T-helper 17 cell (primary cell): ENCODE data around the gene MDM2. TPM values are rescaled to one million over a fixed set of nuclear protein-coding genes. Genes with fewer than 3 reads are reported as not detected.

Source experiments
- ATAC-seq: fragments of 150-1000 bp; cut with Tn5 transposase; 2 replicates; pipeline ENCODE4 v1.10.0; 2021; ENCODE audit warnings: mild to moderate bottlenecking, moderate library complexity
- DNase-seq, 3 donors: peaks; one replicate each; pipeline versions ENCODE4 v3.0.0 to v3.0.0-alpha.2; 2020 to 2021
- H3K9me3 ChIP-seq: one replicate; pipeline ENCODE4 v1.7.0; 2013; ENCODE audit warnings: low read length, mild to moderate bottlenecking; ENCODE audit not compliant: control insufficient read depth, poor library complexity, severe bottlenecking
- H3K27ac Mint-ChIP-seq: one replicate; pipeline ENCODE4 v1.8.0; 2022; ENCODE audit warnings: mild to moderate bottlenecking, moderate library complexity, mixed read lengths
- H3K27me3 Mint-ChIP-seq: one replicate; pipeline ENCODE4 v1.8.0; 2022; ENCODE audit warnings: mixed read lengths
- H3K36me3 Mint-ChIP-seq: one replicate; pipeline ENCODE4 v1.8.0; 2022; ENCODE audit warnings: low read depth, mixed read lengths
- H3K4me1 Mint-ChIP-seq: one replicate; pipeline ENCODE4 v1.8.0; 2022; ENCODE audit warnings: mild to moderate bottlenecking, mixed read lengths
- H3K4me3 Mint-ChIP-seq: one replicate; pipeline ENCODE4 v1.8.0; 2022; ENCODE audit warnings: mild to moderate bottlenecking, moderate library complexity, mixed read lengths
- total RNA-seq, 4 donors: library from RNA in 2 of 4; stranded (reverse) in 2 of 4; gene quantifications; one replicate each; pipeline ENCODE4 v1.2.3 and lab custom pipeline; 2022 to 2026

The MDM2 gene
- total RNA-seq, 2 donors from 2014 or later = 96.3 to 101 TPM

DNA sequence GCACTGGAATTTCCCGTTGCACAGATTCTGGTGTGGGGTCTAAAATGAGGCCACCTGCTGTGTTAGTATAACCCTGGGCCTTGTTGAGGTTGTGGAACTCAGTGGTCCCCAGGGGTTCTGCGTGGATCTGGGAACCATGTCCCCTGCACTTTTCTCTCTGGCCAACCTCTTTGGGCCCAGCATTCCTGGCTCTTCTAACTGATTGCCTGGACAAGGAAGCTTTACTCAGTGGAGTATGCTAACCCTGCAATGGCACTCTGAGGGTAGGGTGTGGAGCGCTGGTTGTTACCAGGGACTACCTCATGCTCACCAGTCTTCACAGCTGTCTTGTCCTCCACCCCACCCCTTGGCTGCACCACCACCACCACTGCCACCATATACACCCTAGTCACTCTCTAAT, 85.8 kb downstream of the MDM2 start:
- Mint-ChIP-seq H3K36me3 (no peaks in the 10 kb centered on the region), H3K4me1 (peaks cover 10% of the 10 kb centered on the region), H3K27ac (no peak overlapping the region), H3K4me3 (no peak overlapping the region), H3K27me3 (no peaks in the 10 kb centered on the region)
- H3K9me3 ChIP-seq = no peaks in the 10 kb centered on the region
- no peak for DNase-seq
- ATAC-seq = no peak

DNA sequence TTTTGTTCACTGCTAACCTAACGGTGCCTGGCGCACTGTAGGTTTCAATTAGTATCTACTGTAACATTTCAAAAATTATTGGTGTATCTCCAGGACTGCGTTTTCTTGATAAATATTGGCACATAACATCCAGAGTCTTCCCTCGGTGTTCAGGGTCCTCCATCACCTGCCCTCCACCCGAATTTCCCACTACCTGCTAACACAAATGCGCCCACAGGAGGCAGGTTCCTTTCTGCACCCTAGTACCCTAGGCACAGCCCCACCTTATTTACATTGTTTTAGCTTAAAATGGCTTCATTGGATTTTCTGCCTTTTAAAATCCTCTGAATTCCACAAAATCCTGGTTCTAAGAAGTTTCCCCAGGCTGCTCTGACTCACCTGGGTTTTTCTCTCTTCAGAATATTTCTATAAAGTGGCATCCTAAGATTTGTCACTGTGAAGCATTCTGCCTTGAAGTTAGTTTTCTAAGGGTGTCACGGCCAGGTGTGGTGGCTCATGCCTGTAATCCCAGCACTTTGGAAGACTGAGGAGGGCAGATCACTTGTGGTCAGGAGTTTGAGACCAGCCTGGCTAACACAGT, 86.4 kb downstream of the MDM2 start:
- H3K4me1 Mint-ChIP-seq = peaks cover 10% of the 10 kb centered on the region
- no peak overlapping the region for H3K4me3 Mint-ChIP-seq
- no peaks in the 10 kb centered on the region for H3K36me3 Mint-ChIP-seq

DNA sequence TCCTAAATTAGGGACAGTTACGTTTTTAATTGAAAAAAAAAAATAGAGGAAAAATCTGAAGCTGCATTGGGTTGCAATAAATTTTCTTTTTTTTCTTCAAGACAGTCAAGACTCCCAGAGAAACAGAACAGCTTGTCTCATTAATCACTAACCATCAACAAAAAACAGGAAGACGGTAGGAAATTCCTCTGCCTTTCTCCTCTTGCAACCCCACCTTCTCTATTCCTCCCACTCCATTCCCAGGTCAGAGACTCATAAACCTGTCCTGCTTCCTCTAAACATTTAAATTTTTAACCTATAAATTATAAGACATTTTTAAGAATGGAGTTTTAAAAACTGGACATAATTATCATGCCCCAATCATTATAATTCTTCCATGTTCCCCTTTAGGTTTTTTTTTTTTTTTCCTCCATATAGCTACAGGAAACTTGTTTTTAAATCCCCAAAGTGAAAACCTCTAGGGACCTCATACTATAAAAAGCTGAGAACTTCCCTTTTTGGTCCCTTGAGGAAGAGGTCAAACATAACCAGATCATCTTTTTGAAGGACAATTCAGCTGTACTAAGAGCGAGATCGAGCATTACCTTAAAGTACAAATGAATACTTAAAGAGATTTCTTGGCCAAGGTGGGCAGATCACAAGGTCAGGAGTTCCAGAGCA, 89.0 kb downstream of the MDM2 start:
- no peak for DNase-seq
- H3K36me3 Mint-ChIP-seq = no peaks in the 10 kb centered on the region
- peaks cover 5% of the 10 kb centered on the region for H3K4me1 Mint-ChIP-seq
- H3K27ac Mint-ChIP-seq = no peak overlapping the region
- no peaks in the 10 kb centered on the region for H3K27me3 Mint-ChIP-seq
- no peak for ATAC-seq
- H3K9me3 ChIP-seq = no peaks in the 10 kb centered on the region
- no peak overlapping the region for H3K4me3 Mint-ChIP-seq

More for the DNA sequence above, 86.4 kb downstream of the MDM2 start:
- ATAC-seq (no peak), DNase-seq (no peak)
- H3K27ac Mint-ChIP-seq = no peak overlapping the region
- H3K9me3 ChIP-seq = no peaks in the 10 kb centered on the region
- H3K27me3 Mint-ChIP-seq = no peaks in the 10 kb centered on the region

DNA sequence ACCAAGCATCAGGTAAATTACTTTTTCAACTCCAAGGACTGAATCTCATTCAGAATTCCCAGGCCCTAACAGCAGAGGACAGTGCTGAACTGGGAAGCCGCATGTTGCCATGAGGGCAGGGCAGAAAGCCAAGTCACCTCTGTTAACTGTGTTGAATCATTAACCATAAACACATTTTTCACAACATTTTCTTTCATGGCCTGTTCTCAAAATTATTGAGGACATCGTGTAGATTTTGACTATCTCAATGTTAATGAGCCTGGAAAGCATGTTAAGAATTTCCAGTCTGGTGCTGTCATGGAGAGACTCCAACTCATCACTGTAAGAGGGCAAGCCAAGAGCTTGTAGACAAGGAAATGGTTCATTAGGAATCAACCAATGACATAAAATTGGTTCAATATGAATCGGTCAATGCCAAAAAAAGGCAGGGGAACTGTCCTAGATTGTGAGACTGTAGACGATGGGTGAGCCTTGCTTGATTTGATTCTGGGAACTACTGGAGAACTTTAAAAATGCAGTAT, 91.3 kb downstream of the MDM2 start:
- peaks cover 2% of the 10 kb centered on the region for H3K4me1 Mint-ChIP-seq
- no peak for ATAC-seq
- H3K4me3 Mint-ChIP-seq = no peak overlapping the region
- no peak for DNase-seq
- peaks cover 2% of the 10 kb centered on the region for H3K36me3 Mint-ChIP-seq
- no peak overlapping the region for H3K27ac Mint-ChIP-seq
- H3K9me3 ChIP-seq = no peaks in the 10 kb centered on the region
- H3K27me3 Mint-ChIP-seq = no peaks in the 10 kb centered on the region

DNA sequence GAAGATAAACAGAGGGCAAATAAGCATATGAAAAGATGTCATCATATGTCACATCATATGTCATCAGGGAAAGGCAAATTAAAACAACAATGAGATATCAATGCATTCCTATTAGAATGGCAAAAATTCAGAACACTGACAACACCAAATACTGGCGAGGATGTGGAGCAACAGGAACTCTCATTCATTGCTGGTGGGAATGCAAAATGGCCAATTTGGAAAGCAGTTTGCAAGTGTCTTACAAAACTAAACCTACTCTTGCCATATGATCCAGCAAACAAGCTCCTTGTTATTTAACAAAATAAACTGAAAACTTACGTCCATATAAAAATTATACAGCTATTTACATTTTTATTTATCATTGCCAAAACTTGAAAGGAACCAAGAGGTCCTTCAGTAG, 92.3 kb downstream of the MDM2 start:
- ATAC-seq = no peak
- no peak for DNase-seq
- no peaks in the 10 kb centered on the region for H3K9me3 ChIP-seq
- H3K4me3 Mint-ChIP-seq = no peak overlapping the region
- H3K27ac Mint-ChIP-seq = no peak overlapping the region
- H3K27me3 Mint-ChIP-seq = no peaks in the 10 kb centered on the region
- H3K4me1 Mint-ChIP-seq = peaks cover 2% of the 10 kb centered on the region
- H3K36me3 Mint-ChIP-seq = peaks cover 2% of the 10 kb centered on the region

Other genes starting within 250 kb of the MDM2 start
- 100 to 1,000 TPM; 251 to 319 TPM for gene RAP1B, start 197.3 kb upstream of the MDM2 start, total RNA-seq
- 10 to 100 TPM; 39.2 to 42.4 TPM for gene NUP107, start 121.2 kb upstream of the MDM2 start, total RNA-seq
- 1 to 10 TPM; 7.0 to 8.3 TPM for gene SLC35E3, start 62.0 kb upstream of the MDM2 start, total RNA-seq
- gene CPM, start 125.0 kb downstream of the MDM2 start, total RNA-seq = 1 to 10 TPM; 1.9 to 4.1 TPM